ENCODE measurements around the gene PRDM7. TPM values are rescaled to one million over a fixed set of nuclear protein-coding genes. Genes with fewer than 3 reads are reported as not detected.

PRDM7 gene
- total RNA-seq, 2 donors from 2014 or later: not detected

- Mint-ChIP-seq H3K27ac (no peak overlapping the region), H3K4me1 (ENCODE audit: low read depth in 2 of 2) (peaks cover 0 to 6% of the 10 kb centered on the region in 2 donors), H3K4me3 (no peak overlapping the region), H3K27me3 (peaks cover 9 to 22% of the 10 kb centered on the region in 2 donors), H3K36me3 (peaks cover 15% of the 10 kb centered on the region), H3K9me3 (peaks cover 16% of the 10 kb centered on the region)
- ATAC-seq (no peak), DNase-seq (ENCODE audit: low spot score) (no peak)
Measured at GRCh38 chr16:90054554-90054953, 22.6 kb downstream of the PRDM7 start.

- Mint-ChIP-seq H3K9me3 (peaks cover 16% of the 10 kb centered on the region), H3K27me3 (peaks cover 6 to 21% of the 10 kb centered on the region in 2 donors), H3K4me1 (ENCODE audit: low read depth in 2 of 2) (peaks cover 0 to 6% of the 10 kb centered on the region in 2 donors), H3K36me3 (peaks cover 15% of the 10 kb centered on the region), H3K4me3 (no peak overlapping the region), H3K27ac (no peak overlapping the region)
- ATAC-seq (no peak), DNase-seq (ENCODE audit: low spot score) (no peak)
Measured at GRCh38 chr16:90053902-90054500, 23.1 kb downstream of the PRDM7 start.

GRCh38 chr16:90050969-90051368 is 26.2 kb downstream of the PRDM7 start:
- Mint-ChIP-seq H3K27ac (no peak overlapping the region), H3K27me3 (peaks cover 0 to 13% of the 10 kb centered on the region in 2 donors), H3K9me3 (peaks cover 16% of the 10 kb centered on the region), H3K36me3 (peaks cover 15% of the 10 kb centered on the region), H3K4me1 (ENCODE audit: low read depth in 2 of 2) (peaks cover 0 to 3% of the 10 kb centered on the region in 2 donors), H3K4me3 (no peak overlapping the region)
- no peak for DNase-seq (ENCODE audit: low spot score)
- no peak for ATAC-seq

GRCh38 chr16:90048737-90049330 is 28.3 kb downstream of the PRDM7 start:
- Mint-ChIP-seq H3K9me3 (peaks cover 7% of the 10 kb centered on the region), H3K36me3 (peaks cover 3% of the 10 kb centered on the region), H3K27me3 (peaks cover 0 to 4% of the 10 kb centered on the region in 2 donors), H3K27ac (no peak overlapping the region), H3K4me1 (ENCODE audit: low read depth in 2 of 2) (peaks cover 0 to 3% of the 10 kb centered on the region in 2 donors), H3K4me3 (peak overlapping the region; percentile 4)
- DNase-seq (ENCODE audit: low spot score): no peak
- no peak for ATAC-seq

- Mint-ChIP-seq H3K27ac (no peak overlapping the region), H3K4me3 (peak overlapping the region; percentile 34), H3K9me3 (peaks cover 4% of the 10 kb centered on the region), H3K4me1 (ENCODE audit: low read depth in 2 of 2) (peaks cover 0 to 3% of the 10 kb centered on the region in 2 donors), H3K27me3 (peaks cover 0 to 3% of the 10 kb centered on the region in 2 donors), H3K36me3 (no peaks in the 10 kb centered on the region)
- no peak for DNase-seq (ENCODE audit: low spot score)
- ATAC-seq: no peak
Measured at GRCh38 chr16:90048347-90048722, 28.8 kb downstream of the PRDM7 start.

- Mint-ChIP-seq H3K4me1 (ENCODE audit: low read depth in 2 of 2) (peaks cover 0 to 3% of the 10 kb centered on the region in 2 donors), H3K27ac (no peak overlapping the region), H3K4me3 (peak overlapping the region; percentile 34), H3K36me3 (no peaks in the 10 kb centered on the region), H3K9me3 (no peaks in the 10 kb centered on the region), H3K27me3 (no peaks in the 10 kb centered on the region)
- DNase-seq (ENCODE audit: low spot score) (no peak), ATAC-seq (peak; percentile 10 to 46)
Measured at GRCh38 chr16:90047714-90048346, 29.3 kb downstream of the PRDM7 start.

- Mint-ChIP-seq H3K4me1 (ENCODE audit: low read depth in 2 of 2) (peaks cover 0 to 3% of the 10 kb centered on the region in 2 donors), H3K27ac (no peak overlapping the region), H3K36me3 (no peaks in the 10 kb centered on the region), H3K9me3 (no peaks in the 10 kb centered on the region), H3K4me3 (no peak overlapping the region), H3K27me3 (no peaks in the 10 kb centered on the region)
- peak; percentile 11 to 12 for ATAC-seq
- no peak for DNase-seq (ENCODE audit: low spot score)
Measured at GRCh38 chr16:90046971-90047713, 30.0 kb downstream of the PRDM7 start.

- Mint-ChIP-seq H3K9me3 (no peaks in the 10 kb centered on the region), H3K36me3 (no peaks in the 10 kb centered on the region), H3K27ac (no peak overlapping the region), H3K27me3 (no peaks in the 10 kb centered on the region), H3K4me3 (no peak overlapping the region), H3K4me1 (ENCODE audit: low read depth in 2 of 2) (peaks cover 0 to 3% of the 10 kb centered on the region in 2 donors)
- DNase-seq (ENCODE audit: low spot score) (no peak), ATAC-seq (peak; percentile 24 to 25)
Measured at GRCh38 chr16:90046122-90046970, 30.8 kb downstream of the PRDM7 start.

GRCh38 chr16:90044111-90044551 is 33.0 kb downstream of the PRDM7 start:
- Mint-ChIP-seq H3K27me3 (no peaks in the 10 kb centered on the region), H3K4me1 (ENCODE audit: low read depth in 2 of 2) (peaks cover 0 to 3% of the 10 kb centered on the region in 2 donors), H3K4me3 (no peak overlapping the region), H3K27ac (no peak overlapping the region), H3K36me3 (no peaks in the 10 kb centered on the region), H3K9me3 (no peaks in the 10 kb centered on the region)
- ATAC-seq: no peak
- DNase-seq (ENCODE audit: low spot score): no peak

- H3K4me3 Mint-ChIP-seq: no peak overlapping the region
- H3K9me3 Mint-ChIP-seq: no peaks in the 10 kb centered on the region
- H3K27ac Mint-ChIP-seq: no peak overlapping the region
- H3K4me1 Mint-ChIP-seq (ENCODE audit: low read depth in 2 of 2): peaks cover 0 to 3% of the 10 kb centered on the region in 2 donors
- H3K27me3 Mint-ChIP-seq: no peaks in the 10 kb centered on the region
- no peaks in the 10 kb centered on the region for H3K36me3 Mint-ChIP-seq
- DNase-seq (ENCODE audit: low spot score) (no peak), ATAC-seq (no peak)
Measured at GRCh38 chr16:90043526-90043925, 33.6 kb downstream of the PRDM7 start.

GRCh38 chr16:90042946-90043514 is 34.1 kb downstream of the PRDM7 start:
- Mint-ChIP-seq H3K4me1 (ENCODE audit: low read depth in 2 of 2) (peaks cover 0 to 3% of the 10 kb centered on the region in 2 donors), H3K27me3 (no peaks in the 10 kb centered on the region), H3K9me3 (no peaks in the 10 kb centered on the region), H3K36me3 (no peaks in the 10 kb centered on the region), H3K27ac (no peak overlapping the region), H3K4me3 (no peak overlapping the region)
- ATAC-seq (no peak), DNase-seq (ENCODE audit: low spot score) (no peak)

- no peaks in the 10 kb centered on the region for H3K36me3 Mint-ChIP-seq
- ATAC-seq: no peak
- H3K9me3 Mint-ChIP-seq: no peaks in the 10 kb centered on the region
- no peak overlapping the region for H3K4me3 Mint-ChIP-seq
- H3K27me3 Mint-ChIP-seq: no peaks in the 10 kb centered on the region
- H3K27ac Mint-ChIP-seq: no peak overlapping the region
- no peak for DNase-seq (ENCODE audit: low spot score)
- peaks cover 0 to 3% of the 10 kb centered on the region in 2 donors for H3K4me1 Mint-ChIP-seq (ENCODE audit: low read depth in 2 of 2)
Measured at GRCh38 chr16:90041896-90042473, 35.1 kb downstream of the PRDM7 start.

All from natural killer cell treated with Interleukin-12 subunit alpha and Interleukin-12 subunit beta and Interleukin-15 and Interleukin-18, amount 100 ng/mL, for 72 hours (primary cell).